ENCODE measurements around the gene DEGS2.

DEGS2 gene

DNA sequence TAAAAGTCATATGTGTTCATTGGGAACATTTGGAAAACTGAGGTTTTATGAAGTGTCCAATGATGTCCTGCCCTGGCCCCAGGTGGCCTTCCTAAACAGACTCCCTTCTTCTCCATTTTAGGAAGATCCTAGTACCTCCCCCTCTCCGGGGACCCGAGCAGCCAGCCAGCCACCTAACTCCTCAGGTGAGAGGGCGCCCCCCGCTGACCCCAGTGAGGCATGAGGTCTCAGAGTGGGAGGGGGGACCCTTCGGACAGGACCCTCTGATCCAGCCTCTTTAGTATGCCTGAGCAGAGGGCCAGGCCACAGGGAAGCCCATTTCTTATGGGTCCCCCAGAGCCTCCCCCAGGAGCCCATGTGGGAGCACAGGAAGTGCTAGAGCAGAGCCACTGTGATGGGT lies 23.7 kb downstream of the DEGS2 start:
- Histone ChIP-seq H3K9ac (ENCODE audit: low read depth, low read length) (no peak overlapping the region), H3K79me2 (ENCODE audit: insufficient read depth, low read length) (peaks cover 10% of the 10 kb centered on the region), H3K36me3 (ENCODE audit: insufficient read depth, low read length) (peaks cover 100% of the 10 kb centered on the region), H3K4me2 (ENCODE audit: insufficient read depth, low read length) (no peak overlapping the region), H2AFZ (ENCODE audit: low read depth, low read length) (no peak overlapping the region), H3K4me3 (ENCODE audit: low read depth in 1 of 2, low read length in 2 of 2) (no peak overlapping the region), H3K9me3 (ENCODE audit: insufficient read depth, low read length, severe bottlenecking) (no peaks in the 10 kb centered on the region), H3K27me3 (ENCODE audit: insufficient read depth, low read length, poor library complexity) (no peaks in the 10 kb centered on the region), H3K27ac (ENCODE audit: low read length) (peak overlapping the region; percentile 27), H3K4me1 (ENCODE audit: insufficient read depth, low read length) (no peaks in the 10 kb centered on the region), H4K20me1 (ENCODE audit: insufficient read depth, low read length) (peaks cover 59% of the 10 kb centered on the region)
- no peak for DNase-seq
- ATAC-seq (ENCODE audit: insufficient read depth, low read depth), result no peak
- no peak for TF ChIP-seq EZH2 (IDR thresholded peaks at IDR 0.05; ENCODE audit: borderline replicate concordance, low read depth, low read length, severe bottlenecking)
- peak; percentile 32 for TF ChIP-seq CTCF (IDR thresholded peaks at IDR 0.05; ENCODE audit: borderline replicate concordance, extremely low read depth, low read length, poor library complexity, severe bottlenecking)

GRCh38 chr14:100135073-100135472 lies 24.4 kb downstream of the DEGS2 start:
- H3K4me3 ChIP-seq (ENCODE audit: low read depth in 1 of 2, low read length in 2 of 2), result no peak overlapping the region
- peaks cover 10% of the 10 kb centered on the region for H3K79me2 ChIP-seq (ENCODE audit: insufficient read depth, low read length)
- peaks cover 65% of the 10 kb centered on the region for H4K20me1 ChIP-seq (ENCODE audit: insufficient read depth, low read length)
- no peak for TF ChIP-seq EZH2 (IDR thresholded peaks at IDR 0.05; ENCODE audit: borderline replicate concordance, low read depth, low read length, severe bottlenecking)
- no peak for TF ChIP-seq CTCF (IDR thresholded peaks at IDR 0.05; ENCODE audit: borderline replicate concordance, extremely low read depth, low read length, poor library complexity, severe bottlenecking)
- H3K27me3 ChIP-seq (ENCODE audit: insufficient read depth, low read length, poor library complexity), result no peaks in the 10 kb centered on the region
- H3K4me2 ChIP-seq (ENCODE audit: insufficient read depth, low read length), result no peak overlapping the region
- peak overlapping the region; percentile 60 for H3K27ac ChIP-seq (ENCODE audit: low read length)
- H3K4me1 ChIP-seq (ENCODE audit: insufficient read depth, low read length), result no peaks in the 10 kb centered on the region
- ATAC-seq (ENCODE audit: insufficient read depth, low read depth), result no peak
- DNase-seq, result no peak
- no peaks in the 10 kb centered on the region for H3K9me3 ChIP-seq (ENCODE audit: insufficient read depth, low read length, severe bottlenecking)
- peaks cover 100% of the 10 kb centered on the region for H3K36me3 ChIP-seq (ENCODE audit: insufficient read depth, low read length)
- H2AFZ ChIP-seq (ENCODE audit: low read depth, low read length), result no peak overlapping the region
- no peak overlapping the region for H3K9ac ChIP-seq (ENCODE audit: low read depth, low read length)

DNA sequence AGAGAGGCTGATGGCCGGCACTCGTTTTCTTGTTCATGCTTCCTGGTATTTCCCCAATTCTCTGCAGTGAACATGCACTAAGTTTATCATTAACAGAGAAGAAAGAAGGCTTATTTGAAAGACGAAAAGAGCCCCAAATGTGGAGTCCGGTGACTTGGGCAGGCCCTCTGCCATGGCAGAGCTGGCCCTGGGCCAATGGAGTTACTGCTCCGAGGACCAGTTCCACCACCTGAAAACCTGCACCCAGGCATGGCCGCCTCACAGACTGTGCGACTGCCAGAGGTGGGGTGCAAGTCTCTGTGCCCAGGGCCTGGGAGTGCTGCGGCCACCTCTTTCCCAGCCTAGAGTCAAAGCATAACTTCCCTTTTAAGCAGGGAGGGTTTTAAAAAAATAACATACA lies 24.9 kb downstream of the DEGS2 start:
- H3K27ac ChIP-seq (ENCODE audit: low read length), result 0 out of 2 replicates have a peak overlapping the region, but pooled peaks have one; percentile 25
- no peak overlapping the region for H3K4me3 ChIP-seq (ENCODE audit: low read depth in 1 of 2, low read length in 2 of 2)
- DNase-seq (no peak), ATAC-seq (ENCODE audit: insufficient read depth, low read depth) (no peak)
- no peaks in the 10 kb centered on the region for H3K9me3 ChIP-seq (ENCODE audit: insufficient read depth, low read length, severe bottlenecking)
- no peaks in the 10 kb centered on the region for H3K27me3 ChIP-seq (ENCODE audit: insufficient read depth, low read length, poor library complexity)
- H3K4me2 ChIP-seq (ENCODE audit: insufficient read depth, low read length), result no peak overlapping the region
- H3K4me1 ChIP-seq (ENCODE audit: insufficient read depth, low read length), result no peaks in the 10 kb centered on the region
- peaks cover 10% of the 10 kb centered on the region for H3K79me2 ChIP-seq (ENCODE audit: insufficient read depth, low read length)
- H3K9ac ChIP-seq (ENCODE audit: low read depth, low read length), result no peak overlapping the region
- H2AFZ ChIP-seq (ENCODE audit: low read depth, low read length), result no peak overlapping the region
- peaks cover 69% of the 10 kb centered on the region for H4K20me1 ChIP-seq (ENCODE audit: insufficient read depth, low read length)
- peaks cover 100% of the 10 kb centered on the region for H3K36me3 ChIP-seq (ENCODE audit: insufficient read depth, low read length)
- no peak for TF ChIP-seq EZH2 (IDR thresholded peaks at IDR 0.05; ENCODE audit: borderline replicate concordance, low read depth, low read length, severe bottlenecking)
- TF ChIP-seq CTCF (IDR thresholded peaks at IDR 0.05; ENCODE audit: borderline replicate concordance, extremely low read depth, low read length, poor library complexity, severe bottlenecking), result no peak
